Measurements from ENCODE around the gene NLGN1.

The NLGN1 gene

DNA sequence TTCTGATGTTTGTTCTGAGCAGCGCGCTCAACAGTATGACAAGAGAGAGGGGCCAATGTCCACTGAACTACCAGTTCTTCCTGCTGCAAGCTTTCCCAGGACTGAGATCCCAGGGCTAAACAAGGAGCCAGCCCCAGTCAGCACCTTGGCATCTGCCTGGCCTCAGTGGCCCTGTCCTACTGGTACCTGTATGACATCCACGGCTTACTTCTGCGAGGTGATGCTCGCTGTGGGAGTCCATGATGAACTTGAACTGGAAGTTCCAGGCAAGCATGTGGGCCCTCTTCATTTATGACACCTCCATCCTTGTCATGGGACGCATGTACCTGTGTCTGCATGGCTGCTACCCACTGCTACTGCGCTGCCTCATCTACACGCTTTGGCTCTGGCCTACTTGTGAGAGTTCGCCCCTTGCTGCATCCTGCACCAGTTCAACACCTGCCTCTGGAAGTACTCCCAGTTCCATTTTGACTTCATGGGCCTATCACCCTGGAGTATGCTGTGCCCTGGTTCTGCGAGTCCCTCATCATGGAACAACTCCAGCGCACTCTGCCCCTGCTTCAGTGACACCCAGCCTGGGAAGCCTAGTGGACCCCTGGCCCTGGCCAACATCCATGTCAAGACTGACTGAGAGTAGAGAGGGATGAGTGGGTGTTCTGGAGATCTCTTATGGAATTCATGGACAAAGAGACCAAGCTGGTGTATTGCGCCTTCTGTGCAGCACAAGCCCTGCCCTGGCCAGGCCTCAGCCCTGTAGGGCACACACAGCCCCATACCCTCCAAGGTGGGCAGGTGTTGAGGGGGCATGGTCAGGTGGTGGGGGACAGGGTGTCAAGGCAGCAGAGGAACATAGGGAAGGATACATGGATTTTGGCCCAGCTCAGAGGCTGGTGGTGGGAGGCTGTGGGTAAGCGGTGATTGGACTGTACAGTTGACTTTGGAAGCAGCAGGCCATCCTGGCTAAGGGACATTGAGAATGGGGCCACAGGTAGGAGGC, 246.8 kb downstream of the NLGN1 start:
- DNase-seq: no peak

- no peak for DNase-seq
Measured at GRCh38 chr3:173650596-173650995, 253.1 kb downstream of the NLGN1 start.

- no peak for DNase-seq
Measured at GRCh38 chr3:173652093-173652492, 254.5 kb downstream of the NLGN1 start.

- peak; percentile 90 for DNase-seq
Measured at GRCh38 chr3:173653781-173654180, 256.2 kb downstream of the NLGN1 start.

DNA sequence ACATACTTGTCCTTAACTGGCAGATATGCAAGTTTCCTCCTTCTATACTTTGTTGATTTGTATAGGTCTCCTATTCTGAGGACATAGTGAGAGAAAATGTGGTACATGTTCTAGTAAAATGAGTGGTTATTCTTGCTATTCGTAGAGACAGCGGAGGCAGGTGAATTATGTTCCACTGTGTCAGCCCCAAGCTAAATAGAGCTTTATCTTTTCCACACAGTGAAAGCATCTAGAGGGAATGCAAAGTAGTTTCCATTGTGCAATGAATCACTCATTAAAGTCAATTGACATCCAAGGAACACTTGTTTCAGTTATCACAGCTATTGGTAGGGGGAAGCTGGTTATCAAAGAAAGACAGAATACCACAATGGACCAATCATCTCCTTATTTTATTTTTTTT, 262.4 kb downstream of the NLGN1 start:
- peak; percentile 19 for DNase-seq

- DNase-seq: peak; percentile 30
Measured at GRCh38 chr3:173660645-173661299, 263.2 kb downstream of the NLGN1 start.

DNA sequence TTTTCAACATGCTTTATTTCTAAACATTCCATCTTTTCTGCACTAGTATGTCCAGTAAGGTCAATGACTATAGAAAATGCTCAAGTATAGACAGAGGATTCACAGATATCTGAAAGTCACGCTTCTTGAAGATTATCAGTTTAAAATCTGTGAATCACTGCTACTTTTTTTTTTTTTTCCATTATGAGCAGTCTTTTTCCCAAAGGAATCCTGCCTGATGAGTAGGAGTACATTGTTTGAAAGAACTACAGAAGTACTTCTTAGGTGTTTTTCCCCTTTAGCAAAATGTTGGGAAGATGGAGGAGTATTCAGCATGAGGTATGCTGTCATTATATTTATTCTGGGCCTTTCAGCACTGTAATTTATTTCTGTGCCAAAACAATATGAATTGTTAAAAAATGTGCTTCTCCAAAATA, 266.2 kb downstream of the NLGN1 start:
- no peak for DNase-seq

DNA sequence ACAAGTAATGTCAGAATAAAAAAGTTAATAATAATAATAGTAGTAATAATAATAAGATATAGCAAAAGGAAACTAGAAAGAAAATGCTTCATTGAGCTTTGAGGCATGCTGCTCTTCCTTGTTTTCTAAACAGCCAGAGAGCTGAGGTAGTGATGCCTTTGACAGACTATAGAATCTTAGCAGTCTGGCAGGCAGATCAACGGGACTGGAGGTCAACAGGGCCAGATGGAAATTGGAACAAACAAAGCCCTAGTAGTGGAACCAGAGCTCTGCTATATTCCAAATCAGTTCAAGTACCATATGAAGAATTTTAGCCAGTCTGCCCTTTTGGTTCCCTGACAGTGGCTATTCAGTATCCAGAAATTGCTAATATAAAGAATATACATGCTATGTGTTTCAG, 278.6 kb downstream of the NLGN1 start:
- peak; percentile 68 for DNase-seq

GRCh38 chr3:173681188-173681678, 283.7 kb downstream of the NLGN1 start:
- no peak for DNase-seq

GRCh38 chr3:173685456-173685855, 287.9 kb downstream of the NLGN1 start:
- no peak for DNase-seq

- DNase-seq: no peak
Measured at GRCh38 chr3:173688216-173688842, 290.8 kb downstream of the NLGN1 start.

GRCh38 chr3:173690542-173691180, 293.1 kb downstream of the NLGN1 start:
- peak; percentile 73 for DNase-seq

DNA sequence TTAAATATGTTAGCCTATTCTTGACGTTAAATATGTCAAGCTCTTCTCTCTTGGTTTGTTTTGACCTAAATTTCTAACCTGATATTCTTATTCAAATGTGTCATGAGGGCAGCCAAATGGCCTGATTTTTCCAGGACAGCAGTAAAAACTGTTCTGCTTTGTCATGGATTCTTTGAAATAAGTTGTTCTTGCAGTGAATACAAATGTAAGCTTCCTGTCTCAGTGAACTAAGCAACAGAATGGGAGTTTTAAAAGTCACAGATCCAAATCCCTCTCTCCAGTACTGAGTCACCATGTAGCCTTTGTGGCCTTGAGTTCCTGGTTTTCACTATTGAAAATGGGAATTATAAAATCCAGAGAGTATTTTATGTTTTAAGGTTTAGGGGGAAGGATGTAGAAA, 301.8 kb downstream of the NLGN1 start:
- no peak for DNase-seq

DNA sequence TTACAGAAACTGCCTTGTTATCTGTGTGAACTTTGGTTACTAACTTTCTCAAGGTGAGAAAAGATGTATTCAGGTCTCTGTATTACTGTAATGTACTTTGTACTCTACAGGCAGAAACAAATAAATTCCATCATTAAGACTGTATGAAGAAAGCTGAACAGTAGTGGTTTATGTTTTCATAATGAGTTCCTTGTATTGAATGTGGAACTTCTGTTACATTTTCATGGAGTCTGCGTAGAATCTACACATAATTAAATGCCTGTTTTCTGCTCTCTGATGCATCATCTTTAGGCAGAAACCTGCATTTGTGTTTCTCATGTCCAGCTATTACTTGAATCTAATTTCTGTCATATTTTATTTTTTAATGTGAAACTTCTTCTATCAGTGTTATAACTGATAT, 302.8 kb downstream of the NLGN1 start:
- DNase-seq: no peak

GRCh38 chr3:173702561-173702960, 305.0 kb downstream of the NLGN1 start:
- peak; percentile 54 for DNase-seq

DNA sequence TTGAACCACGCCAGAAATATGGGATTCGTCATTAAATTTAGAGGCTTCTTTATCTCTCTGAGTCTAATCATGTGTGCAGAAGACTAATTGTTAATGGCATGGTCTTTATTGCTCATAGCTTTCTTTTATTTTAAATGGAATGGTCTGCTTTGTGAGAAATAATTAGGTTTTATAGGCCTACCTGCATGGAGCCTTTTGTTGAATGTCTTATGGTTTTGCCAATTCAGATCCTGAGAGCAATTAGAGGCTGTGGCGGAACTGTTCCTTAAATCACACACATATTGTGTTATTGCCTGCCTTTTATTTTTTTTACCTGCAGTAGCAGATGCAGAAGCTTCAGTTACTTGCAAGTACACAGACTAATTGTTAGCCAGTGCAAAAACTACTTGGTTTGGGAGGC, 306.2 kb downstream of the NLGN1 start:
- DNase-seq: peak; percentile 99

- DNase-seq: no peak
Measured at GRCh38 chr3:173706630-173707029, 309.1 kb downstream of the NLGN1 start.

DNA sequence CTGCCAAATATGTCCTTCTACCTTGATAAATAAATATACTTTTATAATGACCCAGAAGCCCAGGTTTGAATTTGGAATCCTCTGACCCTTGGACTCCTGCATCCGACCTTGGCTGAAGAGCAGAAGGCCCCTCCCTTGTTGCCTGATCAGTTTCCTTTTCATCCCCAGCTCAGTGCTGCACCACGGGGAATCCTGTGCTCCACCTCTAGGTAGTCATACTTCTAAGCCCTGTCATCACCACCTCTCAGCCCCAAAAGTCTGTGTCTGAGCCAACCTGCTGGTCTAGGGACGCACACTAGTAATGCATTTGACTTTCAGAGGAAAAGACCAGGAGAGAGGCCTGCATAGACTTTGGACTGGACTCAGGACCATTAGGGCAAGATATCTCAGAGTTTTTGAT, 310.6 kb downstream of the NLGN1 start:
- DNase-seq: peak; percentile 86

- DNase-seq: peak; percentile 46
Measured at GRCh38 chr3:173709026-173709425, 311.5 kb downstream of the NLGN1 start.

- peak; percentile 88 for DNase-seq
Measured at GRCh38 chr3:173711619-173712018, 314.1 kb downstream of the NLGN1 start.

DNA sequence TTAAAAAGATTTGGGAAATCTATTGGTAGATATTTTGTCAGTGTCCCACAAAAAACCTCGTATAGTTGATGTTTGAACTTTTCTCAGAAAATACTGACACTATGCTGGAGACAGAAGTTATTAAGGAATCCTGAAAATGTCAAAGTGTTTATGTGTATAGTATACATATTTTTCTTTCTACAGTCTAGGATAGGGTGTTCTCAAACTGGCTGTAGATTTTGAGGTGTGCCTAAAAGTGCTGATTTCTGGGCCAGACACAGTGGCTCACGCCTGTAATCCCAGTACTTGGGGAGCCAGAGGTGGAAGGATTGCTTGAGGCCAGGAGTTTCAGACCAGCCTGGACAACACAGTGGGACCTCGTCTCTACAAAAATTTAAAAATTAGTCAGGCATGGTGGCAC, 322.0 kb downstream of the NLGN1 start:
- DNase-seq: no peak

- no peak for DNase-seq
Measured at GRCh38 chr3:173725507-173725906, 328.0 kb downstream of the NLGN1 start.

DNA sequence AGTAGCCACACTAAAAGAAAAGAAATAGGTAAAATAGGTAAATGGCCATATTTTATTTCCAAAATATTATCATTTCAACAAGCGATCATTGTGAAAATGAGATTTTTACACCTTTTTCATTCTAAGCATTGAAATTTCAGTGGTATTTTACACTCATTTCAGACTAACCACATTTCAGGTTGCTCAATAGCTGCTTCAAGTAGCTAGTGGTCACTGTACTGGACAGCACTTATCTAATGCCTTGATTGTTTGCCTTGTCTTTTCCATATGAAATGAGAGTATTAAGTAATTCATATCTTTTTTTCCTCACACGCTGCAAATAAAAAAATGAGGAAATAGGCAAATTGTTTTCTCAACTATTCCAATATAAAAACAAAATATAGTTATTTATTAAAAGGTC, 332.8 kb downstream of the NLGN1 start:
- no peak for DNase-seq

Measured in NCI-H69 (cell line).